Ishikawa (cell line): ENCODE results near the gene CEACAM19.

Experiments used
- CEBPB ChIP-seq: IDR thresholded peaks from 2 replicates; pipeline ENCODE4 v1.6.1; 2012
- CREB1 ChIP-seq: IDR thresholded peaks from 2 replicates; pipeline ENCODE4 v1.6.1; 2012; ENCODE audit warnings: low read depth
- EGR1 ChIP-seq: IDR thresholded peaks from 2 replicates; pipeline ENCODE4 v1.6.1; 2012
- EP300 ChIP-seq: IDR thresholded peaks from 2 replicates; pipeline ENCODE4 v1.6.1; 2012; ENCODE audit warnings: borderline replicate concordance
- FOXM1 ChIP-seq: IDR thresholded peaks from 2 replicates; pipeline ENCODE4 v1.6.1; 2012; ENCODE audit warnings: low read depth, borderline replicate concordance
- NFIC ChIP-seq: IDR thresholded peaks from 2 replicates; pipeline ENCODE4 v1.6.1; 2012
- RAD21 ChIP-seq: IDR thresholded peaks from 2 replicates; pipeline ENCODE4 v1.6.1; 2012; ENCODE audit warnings: low read depth
- TAF1 ChIP-seq: IDR thresholded peaks from 2 replicates; pipeline ENCODE4 v1.6.1; 2012; ENCODE audit warnings: low read depth, mild to moderate bottlenecking
- TCF12 ChIP-seq: IDR thresholded peaks from 2 replicates; pipeline ENCODE4 v1.6.1; 2012; ENCODE audit warnings: low read depth
- TEAD4 ChIP-seq: IDR thresholded peaks from 2 replicates; pipeline ENCODE4 v1.6.1; 2012
- YY1 ChIP-seq: IDR thresholded peaks from 2 replicates; pipeline ENCODE4 v1.6.1; 2012; ENCODE audit warnings: low read depth
- ZBTB7A ChIP-seq: IDR thresholded peaks from 2 replicates; pipeline ENCODE4 v1.6.1; 2012; ENCODE audit warnings: low read depth
- TF ChIP-seq, protein P1 (sequence below): IDR thresholded peaks from 2 replicates; pipeline ENCODE4 v1.6.1; 2012
- TF ChIP-seq, protein P2 (sequence below): IDR thresholded peaks from 2 replicates; pipeline ENCODE4 v1.6.1; 2012
- TF ChIP-seq, protein P3 (sequence below): IDR thresholded peaks from 2 replicates; pipeline ENCODE4 v1.6.1; 2012; ENCODE audit warnings: low read depth, mild to moderate bottlenecking

Gene CEACAM19, protein sequence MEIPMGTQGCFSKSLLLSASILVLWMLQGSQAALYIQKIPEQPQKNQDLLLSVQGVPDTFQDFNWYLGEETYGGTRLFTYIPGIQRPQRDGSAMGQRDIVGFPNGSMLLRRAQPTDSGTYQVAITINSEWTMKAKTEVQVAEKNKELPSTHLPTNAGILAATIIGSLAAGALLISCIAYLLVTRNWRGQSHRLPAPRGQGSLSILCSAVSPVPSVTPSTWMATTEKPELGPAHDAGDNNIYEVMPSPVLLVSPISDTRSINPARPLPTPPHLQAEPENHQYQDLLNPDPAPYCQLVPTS

DNA sequence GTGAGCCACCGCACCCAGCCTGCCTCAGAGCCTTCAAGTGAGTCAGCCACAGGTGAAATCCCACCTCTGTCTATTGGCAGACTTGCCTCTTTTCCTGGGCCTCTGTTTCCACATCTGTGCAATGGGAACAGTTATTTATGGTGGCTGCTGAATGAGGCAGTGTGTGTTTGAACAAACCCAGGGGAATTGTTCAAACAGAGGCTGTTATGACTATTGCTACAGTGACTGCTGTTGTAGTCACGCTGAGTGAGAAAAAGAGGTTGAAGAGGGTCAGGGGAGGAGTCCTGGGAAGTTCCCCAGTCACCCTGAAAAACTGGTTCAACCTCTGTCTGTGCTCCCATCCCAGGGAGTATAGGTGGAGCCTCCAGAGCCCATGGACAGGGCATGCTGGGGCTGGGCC, at the start of gene CEACAM19:
Gene CEACAM19 (plus strand): TSS at position 83 of the 400 bp plus-strand sequence. CDS start 450 bp downstream, outside the sequence.
- TF ChIP-seq TCF12 (no peak), RAD21 (no peak), FOXM1 (no peak), NFIC (no peak), ZBTB7A (no peak), EGR1 (no peak)

DNA sequence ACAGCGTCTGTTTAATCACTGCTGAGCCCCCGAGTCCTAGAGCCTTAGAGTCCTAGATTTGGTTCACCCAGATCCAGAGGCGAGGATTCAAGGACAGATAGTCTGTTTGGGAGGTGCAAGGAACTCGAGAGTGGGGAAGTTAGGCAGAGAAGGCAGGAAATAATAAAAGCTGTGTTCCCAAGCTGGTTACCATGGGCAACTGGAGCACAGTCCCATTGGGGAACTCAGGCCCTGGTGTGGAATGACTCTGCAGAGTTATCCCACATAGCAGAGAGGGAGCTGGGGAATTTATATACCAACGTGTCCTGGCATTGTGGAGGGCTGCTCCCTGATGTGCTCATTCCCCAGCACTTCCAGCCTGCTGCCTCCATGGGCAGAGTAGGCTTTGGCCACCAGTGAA, 48.2 kb upstream of the CEACAM19 start:
- TF ChIP-seq TEAD4 (no peak), YY1 (no peak), TCF12 (no peak), CEBPB (no peak), EGR1 (no peak), CREB1 (no peak), NFIC (no peak), EP300 (no peak), TAF1 (no peak), ZBTB7A (no peak), FOXM1 (no peak), RAD21 (no peak)
- TF ChIP-seq, protein P1, sequence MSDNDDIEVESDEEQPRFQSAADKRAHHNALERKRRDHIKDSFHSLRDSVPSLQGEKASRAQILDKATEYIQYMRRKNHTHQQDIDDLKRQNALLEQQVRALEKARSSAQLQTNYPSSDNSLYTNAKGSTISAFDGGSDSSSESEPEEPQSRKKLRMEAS = no peak
- TF ChIP-seq, protein P2, sequence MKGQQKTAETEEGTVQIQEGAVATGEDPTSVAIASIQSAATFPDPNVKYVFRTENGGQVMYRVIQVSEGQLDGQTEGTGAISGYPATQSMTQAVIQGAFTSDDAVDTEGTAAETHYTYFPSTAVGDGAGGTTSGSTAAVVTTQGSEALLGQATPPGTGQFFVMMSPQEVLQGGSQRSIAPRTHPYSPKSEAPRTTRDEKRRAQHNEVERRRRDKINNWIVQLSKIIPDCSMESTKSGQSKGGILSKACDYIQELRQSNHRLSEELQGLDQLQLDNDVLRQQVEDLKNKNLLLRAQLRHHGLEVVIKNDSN = no peak

DNA sequence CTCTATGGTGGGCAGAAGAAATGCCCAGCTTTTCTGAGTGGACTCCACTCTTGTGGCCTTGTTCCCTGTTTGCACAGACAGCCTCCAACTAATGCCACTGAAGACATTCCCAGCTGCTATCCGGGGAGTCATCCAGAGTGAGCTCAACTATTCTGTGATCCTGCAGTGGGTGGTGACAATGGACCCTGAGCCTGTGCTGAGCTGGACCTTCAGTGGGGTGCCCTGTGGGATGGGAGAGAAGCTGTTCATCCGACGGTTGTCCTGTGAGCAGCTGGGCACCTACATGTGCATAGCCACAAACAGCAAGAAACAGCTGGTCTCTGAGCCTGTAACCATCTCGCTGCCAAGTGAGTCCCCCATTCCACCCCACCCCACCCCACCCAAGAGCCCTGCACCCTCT, 47.7 kb upstream of the CEACAM19 start:
- TF ChIP-seq TCF12 (no peak), NFIC (no peak), CEBPB (no peak), ZBTB7A (no peak), FOXM1 (no peak), TAF1 (no peak), YY1 (no peak), RAD21 (no peak), TEAD4 (no peak), EP300 (no peak), CREB1 (no peak), EGR1 (no peak)
- TF ChIP-seq, protein P2 = no peak
- TF ChIP-seq, protein P3, sequence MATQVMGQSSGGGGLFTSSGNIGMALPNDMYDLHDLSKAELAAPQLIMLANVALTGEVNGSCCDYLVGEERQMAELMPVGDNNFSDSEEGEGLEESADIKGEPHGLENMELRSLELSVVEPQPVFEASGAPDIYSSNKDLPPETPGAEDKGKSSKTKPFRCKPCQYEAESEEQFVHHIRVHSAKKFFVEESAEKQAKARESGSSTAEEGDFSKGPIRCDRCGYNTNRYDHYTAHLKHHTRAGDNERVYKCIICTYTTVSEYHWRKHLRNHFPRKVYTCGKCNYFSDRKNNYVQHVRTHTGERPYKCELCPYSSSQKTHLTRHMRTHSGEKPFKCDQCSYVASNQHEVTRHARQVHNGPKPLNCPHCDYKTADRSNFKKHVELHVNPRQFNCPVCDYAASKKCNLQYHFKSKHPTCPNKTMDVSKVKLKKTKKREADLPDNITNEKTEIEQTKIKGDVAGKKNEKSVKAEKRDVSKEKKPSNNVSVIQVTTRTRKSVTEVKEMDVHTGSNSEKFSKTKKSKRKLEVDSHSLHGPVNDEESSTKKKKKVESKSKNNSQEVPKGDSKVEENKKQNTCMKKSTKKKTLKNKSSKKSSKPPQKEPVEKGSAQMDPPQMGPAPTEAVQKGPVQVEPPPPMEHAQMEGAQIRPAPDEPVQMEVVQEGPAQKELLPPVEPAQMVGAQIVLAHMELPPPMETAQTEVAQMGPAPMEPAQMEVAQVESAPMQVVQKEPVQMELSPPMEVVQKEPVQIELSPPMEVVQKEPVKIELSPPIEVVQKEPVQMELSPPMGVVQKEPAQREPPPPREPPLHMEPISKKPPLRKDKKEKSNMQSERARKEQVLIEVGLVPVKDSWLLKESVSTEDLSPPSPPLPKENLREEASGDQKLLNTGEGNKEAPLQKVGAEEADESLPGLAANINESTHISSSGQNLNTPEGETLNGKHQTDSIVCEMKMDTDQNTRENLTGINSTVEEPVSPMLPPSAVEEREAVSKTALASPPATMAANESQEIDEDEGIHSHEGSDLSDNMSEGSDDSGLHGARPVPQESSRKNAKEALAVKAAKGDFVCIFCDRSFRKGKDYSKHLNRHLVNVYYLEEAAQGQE = no peak
- TF ChIP-seq, protein P1 = no peak

DNA sequence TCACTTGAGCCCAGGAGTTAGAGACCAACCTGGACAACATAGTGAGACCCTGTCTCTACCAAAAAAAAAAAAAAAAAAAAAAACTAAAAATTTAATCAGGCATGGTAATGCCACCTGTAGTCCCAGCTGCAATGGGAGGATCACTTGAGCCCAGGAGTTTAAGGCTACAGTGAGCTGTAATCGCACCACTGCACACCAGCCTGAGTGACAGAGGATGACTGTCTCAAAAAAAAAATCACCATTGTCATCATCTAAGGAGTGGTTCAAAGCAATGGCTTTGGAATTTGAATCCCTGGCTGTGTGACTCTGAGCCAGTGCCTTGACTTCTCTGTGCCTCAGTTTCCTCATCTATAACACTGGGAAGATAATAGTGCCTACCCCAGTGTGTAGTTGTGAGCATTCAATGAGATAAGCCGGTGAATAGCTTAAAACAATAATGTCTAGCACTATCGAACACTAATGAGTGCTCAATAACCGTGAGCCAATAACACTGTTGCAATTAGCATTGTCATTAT, 46.4 kb upstream of the CEACAM19 start:
- TF ChIP-seq TEAD4 (no peak), NFIC (no peak), CREB1 (no peak), CEBPB (no peak), EGR1 (no peak)
- TF ChIP-seq, protein P2 = no peak
- TF ChIP-seq, protein P1 = no peak

DNA sequence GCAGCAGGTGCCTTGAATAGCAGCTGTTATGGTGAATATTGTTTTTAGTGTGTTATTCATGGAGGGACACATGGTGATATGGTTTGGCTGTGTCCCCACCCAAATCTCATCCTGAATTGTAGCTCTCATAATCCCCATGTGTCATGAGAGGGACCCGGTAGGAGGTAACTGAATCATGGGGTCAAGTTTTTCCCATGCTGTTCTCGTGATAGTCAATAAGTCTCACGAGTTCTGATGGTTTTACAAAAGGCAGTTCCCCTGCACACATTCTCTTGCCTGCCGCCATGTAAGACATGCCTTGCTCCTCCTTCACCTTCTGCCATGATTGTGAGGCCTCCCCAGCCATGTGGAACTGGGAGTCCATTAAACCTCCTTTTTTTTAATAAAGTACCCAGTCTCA, 45.6 kb upstream of the CEACAM19 start:
- TF ChIP-seq, protein P2 = peak; percentile 14; the same call in 1 of the 2 replicates
- TF ChIP-seq YY1 = peak; percentile 75; the same call in 1 of the 2 replicates
- TF ChIP-seq, protein P1 = peak; percentile 29; the same call in 1 of the 2 replicates

DNA sequence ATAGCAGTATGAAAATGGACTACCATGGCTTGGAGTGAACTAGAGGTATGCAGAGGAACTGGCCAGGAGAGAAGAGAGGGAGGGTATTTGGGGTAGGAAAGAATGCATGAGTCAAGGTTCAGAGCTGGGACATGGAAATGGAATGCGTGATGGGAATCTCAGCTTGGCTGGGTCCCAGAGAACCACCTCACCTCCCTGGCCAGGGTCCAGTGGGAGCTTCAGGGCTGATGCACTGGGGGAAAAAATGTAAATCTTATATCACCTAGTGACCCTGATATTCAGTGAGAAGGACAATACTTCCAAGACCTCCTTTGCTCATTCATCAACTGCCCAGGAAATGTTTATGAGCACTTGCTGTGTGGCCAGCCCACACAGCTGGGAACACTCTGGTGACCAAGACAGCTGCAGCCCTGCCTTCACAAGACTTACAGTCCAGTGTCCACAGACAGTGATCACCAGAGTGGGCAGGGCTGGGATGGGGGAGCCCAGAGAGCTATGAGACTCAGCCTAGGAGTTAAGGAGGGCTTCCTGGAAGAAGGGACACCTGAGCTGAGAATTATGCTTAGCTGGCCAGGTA, 45.1 kb upstream of the CEACAM19 start:
- no peak for TF ChIP-seq CREB1
- no peak for TF ChIP-seq TAF1
- TF ChIP-seq FOXM1 = peak; percentile 71; the same call in 1 of the 2 replicates
- TF ChIP-seq TCF12 = peak; percentile 92
- TF ChIP-seq YY1 = peak; percentile 6; the same call in 1 of the 2 replicates
- TF ChIP-seq ZBTB7A = no peak
- TF ChIP-seq CEBPB = peak; percentile 12; the same call in 1 of the 2 replicates
- TF ChIP-seq NFIC = peak; percentile 99
- TF ChIP-seq, protein P1 = peak; percentile 32; the same call in 1 of the 2 replicates
- peak; percentile 91 for TF ChIP-seq EP300
- peak; percentile 98 for TF ChIP-seq TEAD4
